NCI-H82 treated with DMSO at 0.1 percent for 48 hours (cell line): Measurements from ENCODE around the gene ZNF496.
"Not testable (repeated sequence)": the region's sequence is repeated elsewhere in the genome, so short reads cannot be mapped to it uniquely, and the experiment has no call there.

Experiments
- DNase-seq: peaks from one replicate; lab custom pipeline; 2025; ENCODE audit not compliant: unreplicated experiment; lab: John Stamatoyannopoulos, UW

The ZNF496 gene

GRCh38 chr1:247331525-247332214, at the start of gene ZNF496:
ZNF496 (minus strand) TSS chr1:247331867; CDS start chr1:247329578, 2,289 bp downstream.
- peak; percentile 59 for DNase-seq

GRCh38 chr1:247378334-247379073, 46.8 kb upstream of the ZNF496 start:
- DNase-seq = peak; percentile 79

GRCh38 chr1:247377656-247378055, 46.0 kb upstream of the ZNF496 start:
- not testable (repeated sequence) for DNase-seq

GRCh38 chr1:247376659-247377058, 45.0 kb upstream of the ZNF496 start:
- no peak for DNase-seq

- no peak for DNase-seq
These were observed 44.1 kb upstream of the ZNF496 start for GRCh38 chr1:247375747-247376146.

GRCh38 chr1:247374651-247375334, 43.1 kb upstream of the ZNF496 start:
- DNase-seq = not testable (repeated sequence)

GRCh38 chr1:247373721-247374141, 42.1 kb upstream of the ZNF496 start:
- no peak for DNase-seq

- DNase-seq = no peak
These were observed 40.2 kb upstream of the ZNF496 start for GRCh38 chr1:247371801-247372259.

GRCh38 chr1:247370786-247371732, 39.4 kb upstream of the ZNF496 start:
- DNase-seq = no peak

- no peak for DNase-seq
These were observed 37.0 kb upstream of the ZNF496 start for GRCh38 chr1:247368490-247369145.

GRCh38 chr1:247367786-247368422, 36.2 kb upstream of the ZNF496 start:
- DNase-seq = no peak

GRCh38 chr1:247366926-247367645, 35.4 kb upstream of the ZNF496 start:
- no peak for DNase-seq

GRCh38 chr1:247366345-247366744, 34.7 kb upstream of the ZNF496 start:
- DNase-seq = not testable (repeated sequence)

GRCh38 chr1:247365023-247365422, 33.4 kb upstream of the ZNF496 start:
- DNase-seq = no peak

GRCh38 chr1:247363000-247363399, 31.3 kb upstream of the ZNF496 start:
- not testable (repeated sequence) for DNase-seq

- DNase-seq = no peak
These were observed 30.5 kb upstream of the ZNF496 start for GRCh38 chr1:247362153-247362552.

GRCh38 chr1:247360991-247361731, 29.5 kb upstream of the ZNF496 start:
- no peak for DNase-seq
